ENCODE results near the gene OTUD5. TPM values are rescaled to one million over a fixed set of nuclear protein-coding genes. Genes with fewer than 3 reads are reported as not detected.

Gene OTUD5
- total RNA-seq, 1 experiment from 2014 or later = 59.5 TPM

DNA sequence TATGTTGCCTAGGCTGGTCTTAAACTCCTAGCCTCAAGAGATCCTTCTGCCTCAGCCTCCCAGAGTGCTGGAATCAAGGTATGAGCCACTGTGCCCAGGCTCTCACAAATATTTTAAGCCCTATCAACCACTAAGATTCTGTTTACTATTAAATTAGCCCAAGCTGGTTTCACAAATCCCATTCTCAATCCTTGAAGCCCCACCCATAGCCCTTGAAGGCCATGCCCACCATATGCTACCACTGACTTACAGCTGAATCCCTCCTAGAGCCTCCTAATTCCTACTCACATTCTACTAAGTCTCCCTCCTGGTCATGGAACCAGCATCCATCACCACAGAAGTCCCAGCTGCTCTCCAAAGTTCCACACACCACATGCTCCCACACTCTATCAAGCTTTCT is 34.9 kb upstream of the OTUD5 start:
- BruUV-seq (replicated peaks) = no TSS peak
- TF ChIP-seq, protein P1, sequence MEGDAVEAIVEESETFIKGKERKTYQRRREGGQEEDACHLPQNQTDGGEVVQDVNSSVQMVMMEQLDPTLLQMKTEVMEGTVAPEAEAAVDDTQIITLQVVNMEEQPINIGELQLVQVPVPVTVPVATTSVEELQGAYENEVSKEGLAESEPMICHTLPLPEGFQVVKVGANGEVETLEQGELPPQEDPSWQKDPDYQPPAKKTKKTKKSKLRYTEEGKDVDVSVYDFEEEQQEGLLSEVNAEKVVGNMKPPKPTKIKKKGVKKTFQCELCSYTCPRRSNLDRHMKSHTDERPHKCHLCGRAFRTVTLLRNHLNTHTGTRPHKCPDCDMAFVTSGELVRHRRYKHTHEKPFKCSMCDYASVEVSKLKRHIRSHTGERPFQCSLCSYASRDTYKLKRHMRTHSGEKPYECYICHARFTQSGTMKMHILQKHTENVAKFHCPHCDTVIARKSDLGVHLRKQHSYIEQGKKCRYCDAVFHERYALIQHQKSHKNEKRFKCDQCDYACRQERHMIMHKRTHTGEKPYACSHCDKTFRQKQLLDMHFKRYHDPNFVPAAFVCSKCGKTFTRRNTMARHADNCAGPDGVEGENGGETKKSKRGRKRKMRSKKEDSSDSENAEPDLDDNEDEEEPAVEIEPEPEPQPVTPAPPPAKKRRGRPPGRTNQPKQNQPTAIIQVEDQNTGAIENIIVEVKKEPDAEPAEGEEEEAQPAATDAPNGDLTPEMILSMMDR (IDR thresholded peaks at IDR 0.05) = no peak
- no peak for TF ChIP-seq POLR2AphosphoS5 (IDR thresholded peaks at IDR 0.05; ENCODE audit: low read depth, low read length)
- no peak for TF ChIP-seq TCF7L2 (IDR thresholded peaks at IDR 0.05; ENCODE audit: low read depth, low read length)
- no peak for TF ChIP-seq SIN3A (IDR thresholded peaks at IDR 0.05; ENCODE audit: borderline replicate concordance, insufficient read depth, low read depth, low read length)
- TF ChIP-seq, protein P2, sequence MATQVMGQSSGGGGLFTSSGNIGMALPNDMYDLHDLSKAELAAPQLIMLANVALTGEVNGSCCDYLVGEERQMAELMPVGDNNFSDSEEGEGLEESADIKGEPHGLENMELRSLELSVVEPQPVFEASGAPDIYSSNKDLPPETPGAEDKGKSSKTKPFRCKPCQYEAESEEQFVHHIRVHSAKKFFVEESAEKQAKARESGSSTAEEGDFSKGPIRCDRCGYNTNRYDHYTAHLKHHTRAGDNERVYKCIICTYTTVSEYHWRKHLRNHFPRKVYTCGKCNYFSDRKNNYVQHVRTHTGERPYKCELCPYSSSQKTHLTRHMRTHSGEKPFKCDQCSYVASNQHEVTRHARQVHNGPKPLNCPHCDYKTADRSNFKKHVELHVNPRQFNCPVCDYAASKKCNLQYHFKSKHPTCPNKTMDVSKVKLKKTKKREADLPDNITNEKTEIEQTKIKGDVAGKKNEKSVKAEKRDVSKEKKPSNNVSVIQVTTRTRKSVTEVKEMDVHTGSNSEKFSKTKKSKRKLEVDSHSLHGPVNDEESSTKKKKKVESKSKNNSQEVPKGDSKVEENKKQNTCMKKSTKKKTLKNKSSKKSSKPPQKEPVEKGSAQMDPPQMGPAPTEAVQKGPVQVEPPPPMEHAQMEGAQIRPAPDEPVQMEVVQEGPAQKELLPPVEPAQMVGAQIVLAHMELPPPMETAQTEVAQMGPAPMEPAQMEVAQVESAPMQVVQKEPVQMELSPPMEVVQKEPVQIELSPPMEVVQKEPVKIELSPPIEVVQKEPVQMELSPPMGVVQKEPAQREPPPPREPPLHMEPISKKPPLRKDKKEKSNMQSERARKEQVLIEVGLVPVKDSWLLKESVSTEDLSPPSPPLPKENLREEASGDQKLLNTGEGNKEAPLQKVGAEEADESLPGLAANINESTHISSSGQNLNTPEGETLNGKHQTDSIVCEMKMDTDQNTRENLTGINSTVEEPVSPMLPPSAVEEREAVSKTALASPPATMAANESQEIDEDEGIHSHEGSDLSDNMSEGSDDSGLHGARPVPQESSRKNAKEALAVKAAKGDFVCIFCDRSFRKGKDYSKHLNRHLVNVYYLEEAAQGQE (IDR thresholded peaks at IDR 0.05; ENCODE audit: insufficient read depth in 1 of 2, low read depth in 2 of 2, low read length in 1 of 2) = no peak
- DNase-seq (ENCODE audit: low read depth, low spot score) (no peak), ATAC-seq (no peak)
- no peak overlapping the region for H3K27ac ChIP-seq (ENCODE audit: low read length)
- no peaks in the 10 kb centered on the region; the same call in none of the 2 replicates for H3K36me3 ChIP-seq (ENCODE audit: control insufficient read depth, insufficient read depth, low read length)
- ChIA-PET POLR2A (interaction anchor here (0.6 kb wide), 1 partner anchor 27 kb away, joined by 3 read pairs; no protein-coding TSS in a partner anchor), CTCF (no interaction called here)
- in situ Hi-C loops (cut with HindIII; ENCODE audit: low pct_unique_long_range_greater_than_20kb, low sequenced_read_pairs) (no loop called here), intact Hi-C loops (cut with micrococcal nuclease; ENCODE audit: unreplicated experiment) (no loop called here)
- H3K9me3 ChIP-seq (ENCODE audit: control insufficient read depth, insufficient read depth, low read depth, low read length) = no peaks in the 10 kb centered on the region
- no peaks in the 10 kb centered on the region for H3K4me1 ChIP-seq (ENCODE audit: control insufficient read depth, insufficient read depth, low read length)
- no peak overlapping the region for H3K4me3 ChIP-seq (ENCODE audit: low read depth in 2 of 2, low read length in 2 of 2)
- no peaks in the 10 kb centered on the region for H3K27me3 ChIP-seq (ENCODE audit: control insufficient read depth, insufficient read depth, low read length)

DNA sequence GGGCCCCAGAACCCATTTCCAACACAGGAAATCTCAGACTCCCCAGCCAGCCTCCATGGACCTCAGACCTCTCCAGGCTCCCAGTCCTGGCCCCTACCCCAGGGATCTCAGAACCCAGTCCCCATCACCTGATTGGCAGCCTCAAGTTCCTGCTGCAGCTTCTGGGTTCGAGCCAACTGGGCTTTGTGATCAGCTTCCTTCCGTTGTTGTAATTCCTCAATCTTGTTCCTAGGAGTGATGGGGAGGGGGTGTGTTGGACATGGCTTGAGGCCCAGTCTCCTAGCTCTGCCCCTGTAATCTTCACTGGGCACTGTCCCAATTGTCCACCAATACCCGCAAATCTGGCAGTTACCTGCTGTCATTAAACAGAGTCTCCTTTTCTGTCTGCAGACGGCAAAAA is 32.1 kb upstream of the OTUD5 start:
- ChIA-PET POLR2A (no interaction called here), CTCF (no interaction called here)
- no peaks in the 10 kb centered on the region for H3K9me3 ChIP-seq (ENCODE audit: control insufficient read depth, insufficient read depth, low read depth, low read length)
- TF ChIP-seq POLR2AphosphoS5 (IDR thresholded peaks at IDR 0.05; ENCODE audit: low read depth, low read length) (no peak), TCF7L2 (IDR thresholded peaks at IDR 0.05; ENCODE audit: low read depth, low read length) (no peak), SIN3A (IDR thresholded peaks at IDR 0.05; ENCODE audit: borderline replicate concordance, insufficient read depth, low read depth, low read length) (no peak)
- TF ChIP-seq, protein P1 (IDR thresholded peaks at IDR 0.05) = no peak
- TF ChIP-seq, protein P2 (IDR thresholded peaks at IDR 0.05; ENCODE audit: insufficient read depth in 1 of 2, low read depth in 2 of 2, low read length in 1 of 2) = no peak
- in situ Hi-C loops (cut with HindIII; ENCODE audit: low pct_unique_long_range_greater_than_20kb, low sequenced_read_pairs) (no loop called here), intact Hi-C loops (cut with micrococcal nuclease; ENCODE audit: unreplicated experiment) (no loop called here)
- H3K4me3 ChIP-seq (ENCODE audit: low read depth in 2 of 2, low read length in 2 of 2) = no peak overlapping the region
- no peaks in the 10 kb centered on the region for H3K27me3 ChIP-seq (ENCODE audit: control insufficient read depth, insufficient read depth, low read length)
- H3K36me3 ChIP-seq (ENCODE audit: control insufficient read depth, insufficient read depth, low read length) = no peaks in the 10 kb centered on the region; the same call in 1 of the 2 replicates
- DNase-seq (ENCODE audit: low read depth, low spot score) = no peak
- no peaks in the 10 kb centered on the region for H3K4me1 ChIP-seq (ENCODE audit: control insufficient read depth, insufficient read depth, low read length)
- no peak for ATAC-seq
- H3K27ac ChIP-seq (ENCODE audit: low read length) = no peak overlapping the region
- BruUV-seq (replicated peaks) = no TSS peak

Measured in Panc1 (cell line).